K562 (cell line): ENCODE results near the gene GNG7. TPM values are rescaled to one million over a fixed set of nuclear protein-coding genes. Genes with fewer than 3 reads are reported as not detected.

Experiments used
- ATAC-seq: fragments of 200-7000 bp; cut with Tn5 transposase; 3 replicates; pipeline ENCODE4 v1.9.1; 2020; ENCODE audit warnings: moderate library complexity
- BruUV-seq: library from RNA; stranded (reverse); fragments of 400-500 nt; replicated peaks from 2 replicates; lab custom pipeline; 2021; lab: Mats Ljungman, UMichigan
- CTCF ChIA-PET: fragments of 300-600 bp; formaldehyde crosslinking; extraction: SDS; loops from one replicate; lab custom pipeline; 2021; ENCODE audit warnings: low intra/inter-chr PET ratio; lab: Yijun Ruan, JAX
- POLR2A ChIA-PET: fragments of 300-600, 350-650 bp; sonication (Branson Sonifier 250); formaldehyde crosslinking; extraction: SDS; loops from one replicate; lab custom pipeline; 2021; ENCODE audit warnings: antibody characterized with exemption, inconsistent platforms; lab: Yijun Ruan, JAX
- DNase-seq, 4 experiments: peaks; one replicate each; pipeline versions ENCODE4 v3.0.0 to v3.0.0-alpha.2; 2011 to 2018; ENCODE audit warnings: low spot score in 3 of 4, mixed read lengths in 3 of 4; ENCODE audit errors: extremely low read depth in 1 of 4
- FAIRE-seq: peaks from 2 replicates; lab custom pipeline; 2011; peaks lifted over from hg19 to GRCh38; lab: Jason Lieb, UNC
- H2AFZ ChIP-seq: 2 replicates; pipeline ENCODE4 v1.6.0; 2011; ENCODE audit warnings: low read depth, low read length, control low read depth, inconsistent platforms
- H3K27ac ChIP-seq: fragments of 200-600 bp; 3 replicates; pipeline ENCODE4 v1.8.0; 2011; ENCODE audit warnings: low read depth, mild to moderate bottlenecking, control low read depth, inconsistent platforms, low read length, moderate library complexity, mixed read lengths; ENCODE audit errors: extremely low read depth
- H3K27me3 ChIP-seq, 2 experiments: fragments of 300-600 bp in 1 of 2; 2 replicates in 1 of 2; 3 replicates in 1 of 2; pipeline versions ENCODE4 v1.6.0 to v1.8.0; 2011; ENCODE audit warnings: inconsistent platforms in 2 of 2, low read length in 2 of 2, mild to moderate bottlenecking in 1 of 2, mixed read lengths in 1 of 2, moderate library complexity in 1 of 2; ENCODE audit not compliant: control insufficient read depth in 2 of 2, insufficient read depth in 2 of 2
- H3K36me3 ChIP-seq: fragments of 300-600 bp; 3 replicates; pipeline ENCODE4 v1.8.0; 2011; ENCODE audit warnings: mild to moderate bottlenecking, low read length, inconsistent platforms; ENCODE audit not compliant: control insufficient read depth, insufficient read depth
- H3K4me1 ChIP-seq, 2 experiments: fragments of 200-600 bp in 1 of 2; replicated peaks in 1 of 2; 2 replicates in 1 of 2; 3 replicates in 1 of 2; pipeline versions ENCODE4 v1.5.1 to v1.8.0; 2011; ENCODE audit warnings: inconsistent platforms in 2 of 2, low read length in 2 of 2, mild to moderate bottlenecking in 1 of 2, mixed read lengths in 1 of 2, moderate library complexity in 1 of 2; ENCODE audit not compliant: control insufficient read depth in 2 of 2, insufficient read depth in 2 of 2
- H3K4me2 ChIP-seq: 2 replicates; pipeline ENCODE4 v1.6.1; 2011; ENCODE audit warnings: low read length, control low read depth, inconsistent platforms, mixed read lengths; ENCODE audit not compliant: insufficient read depth
- H3K4me3 ChIP-seq: fragments of 200-600 bp; sonication (generic), shearing (Covaris generic); 2 replicates; pipeline ENCODE4 v1.5.1; 2016; ENCODE audit warnings: control low read depth, inconsistent platforms
- H3K79me2 ChIP-seq: fragments of 200-600 bp; 3 replicates; pipeline ENCODE4 v1.8.0; 2011; ENCODE audit warnings: low read length, inconsistent platforms; ENCODE audit not compliant: control insufficient read depth, insufficient read depth
- H3K9ac ChIP-seq, 2 experiments: 2 replicates each; pipeline versions ENCODE4 v1.6.0 to v1.6.1; 2011; ENCODE audit warnings: low read depth in 2 of 2, low read length in 2 of 2, control low read depth in 1 of 2, inconsistent platforms in 1 of 2, mild to moderate bottlenecking in 1 of 2, mixed read lengths in 1 of 2; ENCODE audit not compliant: insufficient read depth in 1 of 2
- H3K9me1 ChIP-seq: one replicate; pipeline ENCODE4 v1.6.0; 2011; ENCODE audit warnings: inconsistent platforms, mild to moderate bottlenecking, low read length, moderate library complexity; ENCODE audit not compliant: control insufficient read depth, insufficient read depth
- H3K9me3 ChIP-seq: replicated peaks from 2 replicates; pipeline ENCODE4 v1.5.1; 2011; ENCODE audit warnings: low read depth, low read length, inconsistent platforms; ENCODE audit not compliant: control insufficient read depth, insufficient read depth
- H4K20me1 ChIP-seq: replicated peaks from 2 replicates; pipeline ENCODE4 v1.6.1; 2011; ENCODE audit warnings: low read length, inconsistent platforms, mixed read lengths; ENCODE audit not compliant: control insufficient read depth, insufficient read depth
- ADNP ChIP-seq: fragments of 200-800 bp; sonication (Bioruptor generic); IDR thresholded peaks from 2 replicates; pipeline ENCODE4 v1.6.1; 2016; ENCODE audit warnings: missing genetic modification characterization, missing compliant biosample characterization
- BCOR ChIP-seq: fragments of 450-650 bp; IDR thresholded peaks from 2 replicates; pipeline ENCODE4 v1.6.1; 2016
- CAMTA2 ChIP-seq: fragments of 250-450 bp; sonication (Bioruptor Pico); conservative IDR thresholded peaks from 2 replicates; pipeline ENCODE4 v1.5.1; 2022
- CEBPG ChIP-seq, 3 experiments: fragments of 200-800 bp in 1 of 3; sonication (Bioruptor generic) in 1 of 3; sonication (generic) in 1 of 3; formaldehyde crosslinking in 1 of 3; IDR thresholded peaks in 2 of 3; conservative IDR thresholded peaks in 1 of 3; 2 replicates each; pipeline versions ENCODE4 v1.6.1 to v1.8.0; 2016 to 2022; ENCODE audit warnings: missing compliant biosample characterization in 2 of 3, missing genetic modification characterization in 2 of 3, mild to moderate bottlenecking in 1 of 3, missing genetic modification reagents in 1 of 3
- SRF ChIP-seq, 2 experiments: fragments of 250-450, 450-650 bp in 1 of 2; sonication (Bioruptor Pico) in 1 of 2; sonication (generic) in 1 of 2; formaldehyde crosslinking; IDR thresholded peaks; 2 replicates each; pipeline versions ENCODE4 v1.5.0 to v1.5.1; 2020 to 2022; ENCODE audit warnings: mild to moderate bottlenecking in 1 of 2, missing genetic modification reagents in 1 of 2
- ZNF354B ChIP-seq: fragments of 250-450 bp; sonication (Bioruptor Pico); IDR thresholded peaks from 2 replicates; pipeline ENCODE4 v1.4.0; 2020
- ZNF445 ChIP-seq: fragments of 250-450 bp; sonication (Bioruptor Pico); IDR thresholded peaks from 2 replicates; pipeline ENCODE4 v1.4.0; 2020; ENCODE audit warnings: low read depth, mild to moderate bottlenecking, moderate library complexity
- WGBS: fragments of 100-300 bp; shearing (Covaris generic); methylation state at CpG from one replicate; pipeline ENCODE4 v1.1.6; 2016; ENCODE audit warnings: low coverage, mixed read lengths; ENCODE audit not compliant: insufficient coverage; ENCODE audit errors: missing lambda C conversion rate; 5-methylcytosine and 5-hydroxymethylcytosine counted together
- in situ Hi-C: fragments of 300-500 bp; cut with MboI; formaldehyde crosslinking; loops from 4 replicates; pipeline ENCODE4 v1.15.0; 2018; ENCODE audit warnings: inconsistent platforms, mixed read lengths
- intact Hi-C: fragments of 100-400 bp; cut with micrococcal nuclease; formaldehyde crosslinking; loops from 2 replicates; pipeline ENCODE4 v1.14.2; 2022
- polyA plus RNA-seq, 8 experiments: library from polyadenylated mRNA; depleted of rRNA in 4 of 8; stranded (reverse) in 5 of 8; unstranded in 3 of 8; fragments of >200 nt; fragmentation: Nextera tagmentation in 2 of 8; fragmentation: Illumina TruSeq in 1 of 8; extraction: Ambion mirVana in 2 of 8; extraction: Trizol in 1 of 8; gene quantifications; 2 replicates each; pipeline versions ENCODE4 v1.2.1 to v1.2.3, GENCODE V29; 2011 to 2014; ENCODE audit warnings: inconsistent platforms in 1 of 8, missing spikeins in 1 of 8
- total RNA-seq, 7 experiments: library from RNA; depleted of rRNA in 6 of 7; stranded (reverse); fragments of >200 nt in 6 of 7; fragmentation: Illumina TruSeq in 2 of 7; extraction: Trizol in 2 of 7; gene quantifications; 2 replicates each; pipeline versions ENCODE4 v1.2.1 to v1.2.3, GENCODE V29; 2011 to 2021; ENCODE audit warnings: low replicate concordance in 1 of 7
- TF ChIP-seq, protein P1 (sequence below): sonication (generic); formaldehyde crosslinking; IDR thresholded peaks from 2 replicates; pipeline ENCODE4 v1.9.0; 2022; ENCODE audit warnings: mild to moderate bottlenecking, missing genetic modification reagents
- TF ChIP-seq, protein P2 (sequence below), 2 experiments: fragments of 450-650 bp in 1 of 2; sonication (generic) in 1 of 2; formaldehyde crosslinking in 1 of 2; IDR thresholded peaks; 2 replicates each; pipeline versions ENCODE4 v1.7.1 to v1.9.0; 2016 to 2022; ENCODE audit warnings: inconsistent platforms in 1 of 2, mild to moderate bottlenecking in 1 of 2, missing genetic modification reagents in 1 of 2

Gene GNG7
- total and polyA plus RNA-seq, 9 of the 15 experiments (the other 6 are each of a cell fraction or from before 2014, with no cell fraction given): 0.01 to 0.20 (median 0.06) TPM; not detected in 1

DNA sequence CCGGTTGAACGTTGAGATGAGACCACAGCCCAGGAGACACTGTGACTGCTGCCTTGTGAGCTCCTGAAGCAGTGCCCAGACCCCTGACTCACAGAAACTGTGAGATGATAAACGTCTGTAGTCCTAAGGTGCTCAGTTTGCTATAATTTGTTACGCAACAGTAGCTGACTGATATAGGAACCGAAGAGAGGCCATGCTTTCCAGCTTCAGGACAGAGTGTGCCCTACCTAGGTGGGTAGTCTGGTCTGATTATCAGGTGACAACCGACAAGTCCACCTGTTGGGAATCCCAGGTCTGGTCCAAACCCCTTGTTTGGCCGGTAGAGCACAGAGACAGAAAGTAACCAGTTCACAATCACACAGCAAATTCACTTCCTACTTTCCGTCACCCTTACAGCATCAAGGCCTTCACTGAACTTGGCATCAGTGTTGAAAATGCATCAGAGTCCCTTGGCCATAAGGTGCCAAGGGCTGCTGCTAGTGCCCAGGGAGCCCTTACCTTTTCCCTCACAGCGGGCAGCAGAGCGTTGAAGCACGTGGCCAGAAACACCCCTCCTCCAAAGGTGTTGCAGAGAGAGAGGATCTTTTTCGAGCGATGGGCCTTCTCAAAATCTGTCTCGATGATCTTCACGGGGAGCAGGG is 34.2 kb upstream of the GNG7 start:
- Histone ChIP-seq H2AFZ (no peak overlapping the region), H3K27me3 (peaks cover 3 to 7% of the 10 kb centered on the region in 2 experiments; a peak in 3 of 5 replicates), H3K9ac (peak overlapping the region in 1 of 2 experiments; percentile 37; a peak in 1 of 4 replicates), H3K9me1 (no peaks in the 10 kb centered on the region), H3K79me2 (peaks cover 49% of the 10 kb centered on the region), H4K20me1 (peaks cover 19% of the 10 kb centered on the region), H3K36me3 (peaks cover 64% of the 10 kb centered on the region), H3K4me2 (no peak overlapping the region; the same call in 1 of the 2 replicates), H3K27ac (no peak overlapping the region; the same call in 2 of the 3 replicates), H3K4me3 (no peak overlapping the region), H3K4me1 (peaks cover 5 to 34% of the 10 kb centered on the region in 2 experiments; a peak in 3 of 5 replicates), H3K9me3 (peaks cover 6% of the 10 kb centered on the region; the same call in 1 of the 2 replicates)
- ATAC-seq (no peak), FAIRE-seq (no peak), DNase-seq (no peak)
- POLR2A ChIA-PET: interaction anchor here (0.6 to 1.8 kb wide), 3 partner anchors 9 to 79 kb away, joined by 3 to 8 read pairs (median 3); no protein-coding TSS in a partner anchor
- CTCF ChIA-PET: no interaction called here
- no TSS peak for BruUV-seq
- 95% methylated on average over 15 of the region's 15 CpGs for WGBS
- intact Hi-C loops: no loop called here
- in situ Hi-C loops: no loop called here
- TF ChIP-seq CEBPG (CRISPR knock-in tag; IDR thresholded peaks at IDR 0.05) (peak; percentile 59), CEBPG (tag; conservative IDR thresholded peaks at IDR 0.05 in 1 of 2, IDR thresholded peaks at IDR 0.05 in 1 of 2) (peak; percentile 28 to 78; a peak in 2 of 4 replicates), ZNF445 (no peak), ZNF354B (CRISPR knock-in tag) (no peak), CAMTA2 (CRISPR knock-in tag) (no peak), ADNP (tag) (0 out of 2 replicates have a peak, but pooled peaks have one; percentile 13), BCOR (peak; percentile 66), SRF (CRISPR knock-in tag; IDR thresholded peaks at IDR 0.05) (no peak)
- TF ChIP-seq, protein P1, sequence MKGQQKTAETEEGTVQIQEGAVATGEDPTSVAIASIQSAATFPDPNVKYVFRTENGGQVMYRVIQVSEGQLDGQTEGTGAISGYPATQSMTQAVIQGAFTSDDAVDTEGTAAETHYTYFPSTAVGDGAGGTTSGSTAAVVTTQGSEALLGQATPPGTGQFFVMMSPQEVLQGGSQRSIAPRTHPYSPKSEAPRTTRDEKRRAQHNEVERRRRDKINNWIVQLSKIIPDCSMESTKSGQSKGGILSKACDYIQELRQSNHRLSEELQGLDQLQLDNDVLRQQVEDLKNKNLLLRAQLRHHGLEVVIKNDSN: peak; percentile 36; the same call in 1 of the 2 replicates
- TF ChIP-seq, protein P2, sequence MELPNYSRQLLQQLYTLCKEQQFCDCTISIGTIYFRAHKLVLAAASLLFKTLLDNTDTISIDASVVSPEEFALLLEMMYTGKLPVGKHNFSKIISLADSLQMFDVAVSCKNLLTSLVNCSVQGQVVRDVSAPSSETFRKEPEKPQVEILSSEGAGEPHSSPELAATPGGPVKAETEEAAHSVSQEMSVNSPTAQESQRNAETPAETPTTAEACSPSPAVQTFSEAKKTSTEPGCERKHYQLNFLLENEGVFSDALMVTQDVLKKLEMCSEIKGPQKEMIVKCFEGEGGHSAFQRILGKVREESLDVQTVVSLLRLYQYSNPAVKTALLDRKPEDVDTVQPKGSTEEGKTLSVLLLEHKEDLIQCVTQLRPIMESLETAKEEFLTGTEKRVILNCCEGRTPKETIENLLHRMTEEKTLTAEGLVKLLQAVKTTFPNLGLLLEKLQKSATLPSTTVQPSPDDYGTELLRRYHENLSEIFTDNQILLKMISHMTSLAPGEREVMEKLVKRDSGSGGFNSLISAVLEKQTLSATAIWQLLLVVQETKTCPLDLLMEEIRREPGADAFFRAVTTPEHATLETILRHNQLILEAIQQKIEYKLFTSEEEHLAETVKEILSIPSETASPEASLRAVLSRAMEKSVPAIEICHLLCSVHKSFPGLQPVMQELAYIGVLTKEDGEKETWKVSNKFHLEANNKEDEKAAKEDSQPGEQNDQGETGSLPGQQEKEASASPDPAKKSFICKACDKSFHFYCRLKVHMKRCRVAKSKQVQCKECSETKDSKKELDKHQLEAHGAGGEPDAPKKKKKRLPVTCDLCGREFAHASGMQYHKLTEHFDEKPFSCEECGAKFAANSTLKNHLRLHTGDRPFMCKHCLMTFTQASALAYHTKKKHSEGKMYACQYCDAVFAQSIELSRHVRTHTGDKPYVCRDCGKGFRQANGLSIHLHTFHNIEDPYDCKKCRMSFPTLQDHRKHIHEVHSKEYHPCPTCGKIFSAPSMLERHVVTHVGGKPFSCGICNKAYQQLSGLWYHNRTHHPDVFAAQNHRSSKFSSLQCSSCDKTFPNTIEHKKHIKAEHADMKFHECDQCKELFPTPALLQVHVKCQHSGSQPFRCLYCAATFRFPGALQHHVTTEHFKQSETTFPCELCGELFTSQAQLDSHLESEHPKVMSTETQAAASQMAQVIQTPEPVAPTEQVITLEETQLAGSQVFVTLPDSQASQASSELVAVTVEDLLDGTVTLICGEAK (IDR thresholded peaks at IDR 0.05): no peak
- TF ChIP-seq, protein P2 (CRISPR knock-in tag; IDR thresholded peaks at IDR 0.05): no peak
